Parietal lobe (tissue), 1 donor: ENCODE results near the gene MYOCOS. TPM values are rescaled to one million over a fixed set of nuclear protein-coding genes. Genes with fewer than 3 reads are reported as not detected.

Source experiments
- total RNA-seq: library from RNA; depleted of rRNA; stranded (reverse); fragments of >200 nt; gene quantifications from one replicate; pipeline ENCODE4 v1.2.3, GENCODE V29; 2014

MYOCOS gene
- total RNA-seq: not detected

GRCh38 chr1:171622152-171622462, at the start of gene MYOCOS:
MYOCOS (plus strand) TSS chr1:171622243; CDS start chr1:171623884, 1,641 bp downstream.

GRCh38 chr1:171652234-171652822, 30.3 kb downstream of the MYOCOS start, which contains the start of gene MYOC:
MYOC (minus strand) TSS chr1:171652688; CDS start chr1:171652611, 77 bp downstream.

Other genes with a start within 250 kb of the MYOCOS start
- 77.6 TPM for gene PRRC2C, start 136.7 kb upstream of the MYOCOS start, total RNA-seq
- gene MYOC, start 30.4 kb downstream of the MYOCOS start, total RNA-seq: not detected
- gene VAMP4, start 119.8 kb downstream of the MYOCOS start, total RNA-seq: 18.2 TPM
- 21.6 TPM for gene METTL13, start 159.4 kb downstream of the MYOCOS start, total RNA-seq
- gene DNM3, start 219.3 kb downstream of the MYOCOS start, total RNA-seq: 133 TPM